ENCODE measurements around the gene RHOB. TPM values are rescaled to one million over a fixed set of nuclear protein-coding genes. Genes with fewer than 3 reads are reported as not detected.

RHOB gene
- total and polyA plus RNA-seq, 12 donors, result 105 to 337 (median 159) TPM

DNA sequence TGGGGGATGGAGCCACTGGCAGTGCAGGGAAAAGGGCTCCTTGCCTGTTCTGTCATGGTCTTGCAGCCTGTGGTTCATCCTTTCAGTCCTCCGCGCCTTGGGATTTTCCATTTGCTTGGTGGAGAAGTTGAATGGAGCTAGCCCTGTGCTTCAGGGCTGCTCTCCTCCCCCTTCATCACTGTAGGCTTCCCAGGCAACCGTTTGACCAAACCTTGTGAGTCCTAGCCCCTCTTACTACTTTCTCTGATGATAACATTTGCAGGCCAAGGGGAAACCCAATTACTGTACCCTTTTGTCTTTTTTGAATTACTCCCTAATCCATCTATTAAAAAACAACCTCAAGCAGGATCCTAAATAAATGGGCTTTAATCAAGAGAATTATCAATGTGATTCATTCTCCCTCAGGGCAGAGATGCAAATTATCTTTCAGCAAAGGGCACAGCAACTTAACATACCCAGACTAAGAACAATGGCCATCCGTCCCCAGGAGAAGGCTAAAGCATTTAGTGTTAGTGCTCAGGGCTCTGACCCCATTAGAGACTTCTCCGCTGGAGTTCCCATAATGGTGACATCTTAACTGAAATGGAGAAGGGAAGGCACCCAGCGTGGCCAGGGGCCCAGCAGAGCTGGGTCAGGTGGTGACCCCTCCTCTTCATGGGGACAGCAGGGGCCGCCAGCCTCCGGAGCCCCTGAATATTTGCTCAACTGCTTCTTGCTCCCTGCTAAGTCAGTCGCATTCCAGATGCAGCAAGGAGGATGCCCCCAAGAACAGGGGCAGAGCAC, 40.7 kb downstream of the RHOB start:
- no peaks in the 10 kb centered on the region for H3K27me3 ChIP-seq
- H3K9me3 ChIP-seq, result no peaks in the 10 kb centered on the region
- DNase-seq, result no peak
- peaks cover 10 to 51% (median 27%) of the 10 kb centered on the region in 9 donors for H3K4me1 ChIP-seq
- no peak for ATAC-seq
- TF ChIP-seq, protein P1, sequence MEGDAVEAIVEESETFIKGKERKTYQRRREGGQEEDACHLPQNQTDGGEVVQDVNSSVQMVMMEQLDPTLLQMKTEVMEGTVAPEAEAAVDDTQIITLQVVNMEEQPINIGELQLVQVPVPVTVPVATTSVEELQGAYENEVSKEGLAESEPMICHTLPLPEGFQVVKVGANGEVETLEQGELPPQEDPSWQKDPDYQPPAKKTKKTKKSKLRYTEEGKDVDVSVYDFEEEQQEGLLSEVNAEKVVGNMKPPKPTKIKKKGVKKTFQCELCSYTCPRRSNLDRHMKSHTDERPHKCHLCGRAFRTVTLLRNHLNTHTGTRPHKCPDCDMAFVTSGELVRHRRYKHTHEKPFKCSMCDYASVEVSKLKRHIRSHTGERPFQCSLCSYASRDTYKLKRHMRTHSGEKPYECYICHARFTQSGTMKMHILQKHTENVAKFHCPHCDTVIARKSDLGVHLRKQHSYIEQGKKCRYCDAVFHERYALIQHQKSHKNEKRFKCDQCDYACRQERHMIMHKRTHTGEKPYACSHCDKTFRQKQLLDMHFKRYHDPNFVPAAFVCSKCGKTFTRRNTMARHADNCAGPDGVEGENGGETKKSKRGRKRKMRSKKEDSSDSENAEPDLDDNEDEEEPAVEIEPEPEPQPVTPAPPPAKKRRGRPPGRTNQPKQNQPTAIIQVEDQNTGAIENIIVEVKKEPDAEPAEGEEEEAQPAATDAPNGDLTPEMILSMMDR (IDR thresholded peaks at IDR 0.05), result no peak
- intact Hi-C loops (cut with DNase I), result no loop called here
- no peak overlapping the region for H3K4me3 ChIP-seq
- WGBS, 2 donors, result 90 to 95% methylated on average over 9 of the region's 9 CpGs
- H3K27ac ChIP-seq, result no peak overlapping the region
- no peaks in the 10 kb centered on the region for H3K36me3 ChIP-seq

DNA sequence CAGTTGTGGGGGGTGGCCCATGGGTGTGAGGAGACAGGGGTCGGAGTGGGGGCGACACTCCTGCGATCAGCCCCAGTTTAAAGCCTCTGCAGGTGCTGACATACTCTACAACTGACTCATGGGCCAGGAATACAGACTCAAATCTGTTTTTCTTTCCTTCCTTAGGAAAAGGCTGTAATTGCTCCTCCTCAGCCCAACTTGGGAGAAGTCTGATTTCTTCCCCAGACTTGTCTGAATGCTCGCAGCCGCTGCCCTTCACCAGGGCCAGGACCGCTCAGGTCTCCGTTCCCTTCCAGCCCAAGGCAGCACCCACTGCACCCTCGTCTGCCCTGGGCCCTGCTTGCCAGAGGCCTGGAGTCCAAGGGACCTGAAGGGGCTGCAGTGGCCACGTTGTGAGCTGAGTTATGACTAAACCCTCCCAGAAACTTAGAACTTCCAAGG, 41.3 kb downstream of the RHOB start:
- TF ChIP-seq, protein P1 (IDR thresholded peaks at IDR 0.05), result no peak
- DNase-seq (no peak), ATAC-seq (no peak)
- Histone ChIP-seq H3K36me3 (no peaks in the 10 kb centered on the region), H3K9me3 (no peaks in the 10 kb centered on the region), H3K4me1 (peaks cover 10 to 45% (median 22%) of the 10 kb centered on the region in 9 donors), H3K4me3 (no peak overlapping the region), H3K27ac (peak overlapping the region in 2 of 10 donors; percentile 3 to 41), H3K27me3 (no peaks in the 10 kb centered on the region)
- intact Hi-C loops (cut with DNase I), result no loop called here
- WGBS, 2 donors, result 80 to 89% methylated on average over 9 of the region's 9 CpGs

DNA sequence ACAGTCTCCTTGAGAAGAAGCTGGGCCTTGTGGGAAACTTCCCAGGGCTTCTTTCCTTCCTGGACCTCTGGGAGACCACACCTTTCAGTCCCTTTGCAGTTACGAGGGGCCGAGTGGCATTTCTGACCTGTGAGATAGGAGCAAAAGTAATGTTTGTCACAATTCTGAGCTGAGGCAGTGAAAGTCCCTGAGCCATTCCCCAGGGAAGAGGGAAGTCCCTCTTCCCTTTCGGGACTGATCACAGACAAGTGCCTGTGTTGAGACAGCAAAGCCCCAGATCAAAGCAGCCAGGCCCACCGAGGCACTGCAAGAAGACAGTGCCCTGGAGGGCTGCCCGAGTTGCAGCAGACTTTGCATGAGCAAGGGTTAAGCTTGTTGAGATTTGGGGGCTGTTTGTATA, 41.9 kb downstream of the RHOB start:
- WGBS, 2 donors, result 54 to 68% methylated on average over 5 of the region's 5 CpGs
- intact Hi-C loops (cut with DNase I), result no loop called here
- ATAC-seq, result no peak
- TF ChIP-seq, protein P1 (IDR thresholded peaks at IDR 0.05), result no peak
- Histone ChIP-seq H3K9me3 (no peaks in the 10 kb centered on the region), H3K36me3 (no peaks in the 10 kb centered on the region), H3K27me3 (no peaks in the 10 kb centered on the region), H3K27ac (peak overlapping the region in 1 of 10 donors; percentile 41), H3K4me1 (peaks cover 7 to 39% (median 21%) of the 10 kb centered on the region in 9 donors), H3K4me3 (no peak overlapping the region)
- DNase-seq, result no peak

DNA sequence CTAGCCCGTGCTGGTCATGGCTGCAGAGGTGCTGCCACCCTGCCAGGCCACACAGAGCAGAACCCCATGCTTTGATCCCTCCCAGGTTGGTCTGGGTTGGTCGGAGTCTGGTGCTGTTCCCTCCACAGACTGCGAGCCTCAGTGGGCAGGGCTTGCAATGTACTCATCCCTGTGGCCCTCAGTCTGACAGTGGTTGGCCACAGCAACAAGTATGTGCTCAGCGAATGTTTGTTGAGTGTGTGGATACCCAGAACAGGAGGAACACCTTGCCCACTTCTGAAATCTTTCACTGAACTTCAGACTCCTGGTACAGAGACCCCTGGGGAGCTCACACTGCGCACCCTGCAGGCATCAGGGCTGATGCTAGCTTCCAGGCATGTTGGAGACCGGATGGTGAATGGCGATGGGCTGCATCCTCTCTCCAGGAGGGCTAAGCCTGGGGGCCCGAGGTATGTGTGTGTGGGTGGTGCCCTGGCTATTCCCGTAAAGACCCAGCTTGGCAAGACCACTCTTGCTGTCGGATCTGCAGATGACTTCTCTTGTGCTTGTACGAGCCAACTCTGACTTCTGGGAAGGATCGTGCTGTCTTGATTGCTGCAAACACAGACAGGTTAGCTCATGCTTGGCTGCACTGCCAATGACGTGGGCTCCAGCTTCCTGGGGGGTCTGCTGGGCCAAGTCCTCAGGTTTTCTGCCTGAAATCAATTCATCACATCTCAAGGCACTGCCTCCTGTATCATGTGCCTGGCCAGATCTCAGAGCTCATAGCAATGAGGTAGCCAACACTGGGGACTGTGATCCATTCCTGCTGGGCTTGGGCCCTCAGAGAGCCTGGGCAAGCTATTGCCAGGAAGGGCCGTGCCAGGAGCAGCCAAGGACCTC, 43.7 kb downstream of the RHOB start:
- Histone ChIP-seq H3K4me3 (no peak overlapping the region), H3K9me3 (no peaks in the 10 kb centered on the region), H3K27ac (peak overlapping the region in 1 of 10 donors; percentile 31), H3K4me1 (peaks cover 6 to 33% (median 22%) of the 10 kb centered on the region in 9 donors), H3K36me3 (no peaks in the 10 kb centered on the region), H3K27me3 (no peaks in the 10 kb centered on the region)
- peak in 6 of 8 donors; percentile 31 to 80 (median 52) for ATAC-seq
- DNase-seq, result no peak
- TF ChIP-seq, protein P1 (IDR thresholded peaks at IDR 0.05), result no peak
- intact Hi-C loops (cut with DNase I), result no loop called here
- 79 to 90% methylated on average over 14 of the region's 14 CpGs for WGBS, 2 donors

Data from heart right ventricle (tissue), 16 donors.